ENCODE measurements around the gene STK32C.
"Not testable (repeated sequence)": the region's sequence is repeated elsewhere in the genome, so short reads cannot be mapped to it uniquely, and the experiment has no call there.

Gene STK32C

GRCh38 chr10:132338876-132339275 is 31.1 kb upstream of the STK32C start:
- DNase-seq (ENCODE audit: low read depth, low spot score): no peak

GRCh38 chr10:132337854-132338253 is 30.1 kb upstream of the STK32C start:
- not testable (repeated sequence) for DNase-seq (ENCODE audit: low read depth, low spot score)

GRCh38 chr10:132336919-132337407 is 29.2 kb upstream of the STK32C start:
- peak; percentile 37 for DNase-seq (ENCODE audit: low read depth, low spot score)

GRCh38 chr10:132336064-132336746 is 28.5 kb upstream of the STK32C start:
- no peak for DNase-seq (ENCODE audit: low read depth, low spot score)

- DNase-seq (ENCODE audit: low read depth, low spot score): no peak
Observed at GRCh38 chr10:132335189-132336063, 27.7 kb upstream of the STK32C start.

GRCh38 chr10:132334631-132335188 is 27.0 kb upstream of the STK32C start:
- no peak for DNase-seq (ENCODE audit: low read depth, low spot score)

- DNase-seq (ENCODE audit: low read depth, low spot score): no peak
Observed at GRCh38 chr10:132333386-132333785, 25.6 kb upstream of the STK32C start.

GRCh38 chr10:132332433-132332754 is 24.6 kb upstream of the STK32C start:
- DNase-seq (ENCODE audit: low read depth, low spot score): no peak

- peak; percentile 100 for DNase-seq (ENCODE audit: low read depth, low spot score)
Observed at GRCh38 chr10:132331601-132332432, 24.1 kb upstream of the STK32C start, which contains the start of gene LRRC27. LRRC27 (plus strand) TSS chr10:132332193; CDS start chr10:132333525, 1,332 bp downstream.

GRCh38 chr10:132330486-132330833 is 22.7 kb upstream of the STK32C start:
- no peak for DNase-seq (ENCODE audit: low read depth, low spot score)

- peak; percentile 51 for DNase-seq (ENCODE audit: low read depth, low spot score)
Observed at GRCh38 chr10:132329565-132330485, 22.1 kb upstream of the STK32C start.

- DNase-seq (ENCODE audit: low read depth, low spot score): no peak
Observed at GRCh38 chr10:132328738-132329137, 21.0 kb upstream of the STK32C start.

- no peak for DNase-seq (ENCODE audit: low read depth, low spot score)
Observed at GRCh38 chr10:132328106-132328505, 20.4 kb upstream of the STK32C start.

GRCh38 chr10:132326925-132327324 is 19.2 kb upstream of the STK32C start:
- DNase-seq (ENCODE audit: low read depth, low spot score): no peak

GRCh38 chr10:132326344-132326889 is 18.7 kb upstream of the STK32C start:
- DNase-seq (ENCODE audit: low read depth, low spot score): no peak

GRCh38 chr10:132324186-132324585 is 16.4 kb upstream of the STK32C start:
- DNase-seq (ENCODE audit: low read depth, low spot score): no peak

- DNase-seq (ENCODE audit: low read depth, low spot score): no peak
Observed at GRCh38 chr10:132322586-132323048, 14.9 kb upstream of the STK32C start.

- DNase-seq (ENCODE audit: low read depth, low spot score): no peak
Observed at GRCh38 chr10:132321726-132322125, 14.0 kb upstream of the STK32C start.

GRCh38 chr10:132320654-132321469 is 13.1 kb upstream of the STK32C start:
- DNase-seq (ENCODE audit: low read depth, low spot score): no peak

Measured in astrocyte of the hippocampus (primary cell).